RWPE2 (cell line): Measurements from ENCODE around the gene BAAT.

Source experiments
- ATAC-seq: fragments of 200-7000 bp; cut with Tn5 transposase; 3 replicates; pipeline ENCODE4 v1.9.1; 2021; ENCODE audit warnings: low read depth
- DNase-seq: peaks from one replicate; pipeline ENCODE4 v3.0.0-alpha.2; 2020; ENCODE audit warnings: low spot score
- H3K27ac ChIP-seq: fragments of 450-650 bp; 2 replicates; pipeline ENCODE4 v1.5.1; 2017; ENCODE audit warnings: mild to moderate bottlenecking; ENCODE audit not compliant: poor library complexity, severe bottlenecking
- H3K27me3 ChIP-seq: fragments of 250-450 bp; sonication (Bioruptor Pico); 2 replicates; pipeline ENCODE4 v1.5.1; 2021; ENCODE audit warnings: mild to moderate bottlenecking, moderate library complexity; ENCODE audit not compliant: insufficient read depth, poor library complexity, severe bottlenecking
- H3K36me3 ChIP-seq: fragments of 250-450 bp; sonication (Bioruptor Pico); 2 replicates; pipeline ENCODE4 v1.5.1; 2020; ENCODE audit warnings: low read depth, mild to moderate bottlenecking, moderate library complexity
- H3K4me1 ChIP-seq: fragments of 250-450 bp; sonication (Bioruptor Pico); 2 replicates; pipeline ENCODE4 v1.5.1; 2021; ENCODE audit warnings: mild to moderate bottlenecking, moderate library complexity; ENCODE audit not compliant: insufficient read depth, poor library complexity, severe bottlenecking
- H3K4me3 ChIP-seq: fragments of 250-450 bp; sonication (Bioruptor Pico); 2 replicates; pipeline ENCODE4 v1.5.1; 2021; ENCODE audit warnings: mild to moderate bottlenecking, moderate library complexity; ENCODE audit not compliant: severe bottlenecking
- H3K9me3 ChIP-seq: fragments of 250-450 bp; sonication (Bioruptor Pico); 2 replicates; pipeline ENCODE4 v1.5.1; 2021; ENCODE audit warnings: mild to moderate bottlenecking, moderate library complexity; ENCODE audit not compliant: severe bottlenecking
- TF ChIP-seq, protein P1 (sequence below): fragments of 450-650 bp; IDR thresholded peaks from one replicate; pipeline ENCODE4 v1.5.1; 2017; ENCODE audit warnings: mild to moderate bottlenecking, moderate library complexity; ENCODE audit not compliant: poor library complexity, severe bottlenecking

Gene BAAT

GRCh38 chr9:101393135-101393534, 8.3 kb upstream of the BAAT start:
- Histone ChIP-seq H3K4me3 (no peak overlapping the region), H3K27me3 (no peaks in the 10 kb centered on the region), H3K9me3 (no peaks in the 10 kb centered on the region), H3K4me1 (peaks cover 5% of the 10 kb centered on the region), H3K27ac (no peak overlapping the region), H3K36me3 (peaks cover 74% of the 10 kb centered on the region)
- TF ChIP-seq, protein P1, sequence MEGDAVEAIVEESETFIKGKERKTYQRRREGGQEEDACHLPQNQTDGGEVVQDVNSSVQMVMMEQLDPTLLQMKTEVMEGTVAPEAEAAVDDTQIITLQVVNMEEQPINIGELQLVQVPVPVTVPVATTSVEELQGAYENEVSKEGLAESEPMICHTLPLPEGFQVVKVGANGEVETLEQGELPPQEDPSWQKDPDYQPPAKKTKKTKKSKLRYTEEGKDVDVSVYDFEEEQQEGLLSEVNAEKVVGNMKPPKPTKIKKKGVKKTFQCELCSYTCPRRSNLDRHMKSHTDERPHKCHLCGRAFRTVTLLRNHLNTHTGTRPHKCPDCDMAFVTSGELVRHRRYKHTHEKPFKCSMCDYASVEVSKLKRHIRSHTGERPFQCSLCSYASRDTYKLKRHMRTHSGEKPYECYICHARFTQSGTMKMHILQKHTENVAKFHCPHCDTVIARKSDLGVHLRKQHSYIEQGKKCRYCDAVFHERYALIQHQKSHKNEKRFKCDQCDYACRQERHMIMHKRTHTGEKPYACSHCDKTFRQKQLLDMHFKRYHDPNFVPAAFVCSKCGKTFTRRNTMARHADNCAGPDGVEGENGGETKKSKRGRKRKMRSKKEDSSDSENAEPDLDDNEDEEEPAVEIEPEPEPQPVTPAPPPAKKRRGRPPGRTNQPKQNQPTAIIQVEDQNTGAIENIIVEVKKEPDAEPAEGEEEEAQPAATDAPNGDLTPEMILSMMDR, result no peak
- DNase-seq (no peak), ATAC-seq (no peak)

DNA sequence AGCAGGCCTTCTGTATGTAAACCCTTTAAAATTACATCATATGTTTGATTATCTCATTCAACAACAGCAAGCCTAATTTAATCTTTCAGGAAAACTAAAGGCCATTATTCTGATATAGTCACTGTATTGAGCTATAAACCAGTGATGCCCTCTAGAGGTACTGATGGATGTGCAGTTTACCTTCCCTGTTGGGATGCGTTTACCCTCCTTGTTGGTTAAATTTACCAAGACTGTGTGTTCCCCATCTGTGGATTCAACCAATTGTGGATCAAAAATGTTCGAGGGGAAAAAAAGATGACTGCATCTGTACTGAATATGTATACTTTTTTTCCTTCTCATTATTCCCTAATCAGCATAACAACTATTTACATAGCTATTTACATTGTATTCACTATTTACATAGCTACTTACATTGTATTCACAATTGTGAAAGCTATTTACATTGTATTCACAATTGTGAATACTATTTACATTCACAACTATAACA, 3.7 kb upstream of the BAAT start:
- no peak overlapping the region for H3K4me3 ChIP-seq
- H3K4me1 ChIP-seq, result no peaks in the 10 kb centered on the region
- no peak overlapping the region for H3K27ac ChIP-seq
- no peaks in the 10 kb centered on the region for H3K9me3 ChIP-seq
- H3K36me3 ChIP-seq, result peaks cover 45% of the 10 kb centered on the region
- 0 out of 3 replicates have a peak, but pooled peaks have one; percentile 29 for ATAC-seq
- TF ChIP-seq, protein P1, result no peak
- no peaks in the 10 kb centered on the region for H3K27me3 ChIP-seq
- DNase-seq, result no peak

DNA sequence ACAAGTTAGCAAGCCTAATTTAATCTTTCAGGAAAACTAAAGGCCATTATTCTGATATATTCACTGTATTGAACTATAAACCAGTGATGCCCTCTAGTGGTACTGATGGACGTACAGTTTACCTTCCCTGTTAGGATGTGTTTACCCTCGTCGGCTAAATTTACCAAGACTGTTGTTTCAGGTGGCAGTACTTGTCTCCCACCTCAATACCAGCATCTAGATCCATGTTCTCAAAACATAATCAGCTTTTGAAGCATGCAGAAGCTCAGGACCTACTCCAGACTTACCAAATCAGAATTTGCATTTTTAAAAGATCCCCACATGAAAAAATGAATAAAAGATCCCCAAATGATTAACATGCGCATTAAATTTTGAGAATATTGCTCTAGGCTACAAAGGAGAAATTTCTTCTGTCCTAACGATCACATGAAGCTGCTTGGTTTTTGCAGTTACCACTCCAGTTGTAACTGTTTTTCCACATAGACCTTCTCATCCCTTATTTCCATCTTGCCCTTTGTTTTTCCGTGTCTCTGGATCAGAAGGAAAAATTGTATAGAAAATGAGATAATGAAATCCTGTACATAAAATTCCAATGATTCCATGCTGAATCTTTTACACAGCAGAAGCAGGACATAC, 3.2 kb upstream of the BAAT start:
- Histone ChIP-seq H3K27ac (no peak overlapping the region), H3K9me3 (no peaks in the 10 kb centered on the region), H3K4me3 (no peak overlapping the region), H3K36me3 (peaks cover 40% of the 10 kb centered on the region), H3K4me1 (no peaks in the 10 kb centered on the region), H3K27me3 (no peaks in the 10 kb centered on the region)
- ATAC-seq, result peak; percentile 73; the same call in 2 of the 3 replicates
- no peak for DNase-seq
- TF ChIP-seq, protein P1, result peak; percentile 71

DNA sequence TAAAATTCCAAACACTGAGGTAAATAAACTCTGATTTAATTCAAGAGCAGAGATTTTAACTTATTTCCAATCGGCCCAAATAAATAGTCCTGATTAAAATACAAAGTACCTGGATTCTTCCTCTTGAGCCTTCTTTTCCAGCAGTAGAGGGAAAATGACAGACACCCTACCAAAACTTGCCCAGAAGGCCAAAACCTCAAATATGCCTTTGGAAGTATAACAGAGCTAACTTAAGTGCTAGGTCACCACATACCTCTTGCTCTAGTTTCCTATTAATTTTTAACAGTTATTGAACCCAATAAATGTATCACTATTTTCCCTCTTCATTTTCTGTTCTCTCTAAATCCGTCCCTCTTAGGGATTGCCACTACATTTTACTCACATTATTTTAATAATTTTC, 1.4 kb downstream of the BAAT start:
- ATAC-seq (no peak), DNase-seq (no peak)
- Histone ChIP-seq H3K9me3 (no peaks in the 10 kb centered on the region), H3K27ac (no peak overlapping the region), H3K4me1 (no peaks in the 10 kb centered on the region), H3K36me3 (peaks cover 5% of the 10 kb centered on the region), H3K4me3 (no peak overlapping the region), H3K27me3 (no peaks in the 10 kb centered on the region)
- TF ChIP-seq, protein P1, result no peak

- H3K36me3 ChIP-seq, result no peaks in the 10 kb centered on the region; the same call in 1 of the 2 replicates
- TF ChIP-seq, protein P1, result no peak
- H3K27ac ChIP-seq, result no peak overlapping the region
- ATAC-seq (0 out of 3 replicates have a peak, but pooled peaks have one; percentile 21), DNase-seq (no peak)
- H3K9me3 ChIP-seq, result no peaks in the 10 kb centered on the region
- H3K27me3 ChIP-seq, result no peaks in the 10 kb centered on the region
- H3K4me3 ChIP-seq, result no peak overlapping the region
- H3K4me1 ChIP-seq, result no peaks in the 10 kb centered on the region
Observed at GRCh38 chr9:101381833-101382342, 2.9 kb downstream of the BAAT start.
